Embryonic facial prominence (tissue), 1 donor: ENCODE results near the gene EXOC3.
A peak's percentile ranks its signal among the peaks of the same experiment; 100 is the strongest.
"Not testable (repeated sequence)": the region's sequence is repeated elsewhere in the genome, so short reads cannot be mapped to it uniquely, and the experiment has no call there.

ENCODE experiments used
- DNase-seq: peaks from one replicate; pipeline ENCODE4 v3.0.0-alpha.2; 2016; ENCODE audit errors: extremely low spot score

Gene EXOC3

DNA sequence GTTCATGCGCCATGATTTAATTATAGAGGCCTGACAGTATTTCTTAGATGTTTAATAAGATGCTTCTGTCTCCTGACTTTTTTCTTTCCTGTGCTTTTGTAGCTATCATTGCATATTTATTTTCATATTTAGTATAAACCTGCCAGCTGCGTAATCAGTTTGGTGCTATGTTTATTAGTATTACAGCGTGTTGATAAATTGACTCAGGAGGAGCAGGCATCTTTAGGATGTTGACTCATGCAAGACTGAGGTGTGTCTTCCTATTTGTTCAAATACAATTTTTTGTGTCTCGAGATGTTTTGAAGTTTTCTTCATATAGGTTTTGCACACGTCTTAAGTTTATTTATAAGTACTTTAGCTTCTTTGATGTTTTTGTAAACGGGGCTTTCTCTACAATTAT lies 35.9 kb upstream of the EXOC3 start:
- no peak for DNase-seq

DNA sequence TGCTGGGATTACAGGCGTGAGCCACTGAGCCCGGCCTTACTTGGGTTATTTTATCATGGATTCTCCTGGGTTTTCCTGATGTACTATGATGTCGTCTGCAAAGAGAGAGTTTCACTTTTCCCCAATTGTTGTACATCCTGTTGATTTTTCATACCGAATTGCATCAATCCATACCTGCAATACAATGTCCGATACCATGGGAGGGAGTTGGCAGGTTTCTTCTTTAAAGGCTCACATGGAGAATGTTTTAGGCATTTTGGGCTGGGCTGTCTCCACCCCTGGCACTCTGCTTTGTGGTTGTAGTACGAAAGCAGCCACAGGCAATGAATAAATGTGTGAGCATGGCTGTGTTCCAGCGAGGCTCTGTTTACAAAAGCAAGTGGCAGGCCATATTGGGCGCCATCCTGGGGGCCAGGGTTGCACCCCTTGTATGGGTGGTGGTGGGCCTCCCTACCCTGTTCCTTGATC lies 35.1 kb upstream of the EXOC3 start:
- no peak for DNase-seq

GRCh38 chr5:410911-411517 lies 32.0 kb upstream of the EXOC3 start:
- no peak for DNase-seq

GRCh38 chr5:411728-412127 lies 31.2 kb upstream of the EXOC3 start:
- DNase-seq: no peak

- DNase-seq: not testable (repeated sequence)
Observed at GRCh38 chr5:414991-415927, 27.7 kb upstream of the EXOC3 start.

- no peak for DNase-seq
Observed at GRCh38 chr5:415928-416635, 26.9 kb upstream of the EXOC3 start.

GRCh38 chr5:416636-416960 lies 26.4 kb upstream of the EXOC3 start:
- DNase-seq: no peak

- DNase-seq: peak; percentile 25
Observed at GRCh38 chr5:417301-418161, 25.4 kb upstream of the EXOC3 start.

DNA sequence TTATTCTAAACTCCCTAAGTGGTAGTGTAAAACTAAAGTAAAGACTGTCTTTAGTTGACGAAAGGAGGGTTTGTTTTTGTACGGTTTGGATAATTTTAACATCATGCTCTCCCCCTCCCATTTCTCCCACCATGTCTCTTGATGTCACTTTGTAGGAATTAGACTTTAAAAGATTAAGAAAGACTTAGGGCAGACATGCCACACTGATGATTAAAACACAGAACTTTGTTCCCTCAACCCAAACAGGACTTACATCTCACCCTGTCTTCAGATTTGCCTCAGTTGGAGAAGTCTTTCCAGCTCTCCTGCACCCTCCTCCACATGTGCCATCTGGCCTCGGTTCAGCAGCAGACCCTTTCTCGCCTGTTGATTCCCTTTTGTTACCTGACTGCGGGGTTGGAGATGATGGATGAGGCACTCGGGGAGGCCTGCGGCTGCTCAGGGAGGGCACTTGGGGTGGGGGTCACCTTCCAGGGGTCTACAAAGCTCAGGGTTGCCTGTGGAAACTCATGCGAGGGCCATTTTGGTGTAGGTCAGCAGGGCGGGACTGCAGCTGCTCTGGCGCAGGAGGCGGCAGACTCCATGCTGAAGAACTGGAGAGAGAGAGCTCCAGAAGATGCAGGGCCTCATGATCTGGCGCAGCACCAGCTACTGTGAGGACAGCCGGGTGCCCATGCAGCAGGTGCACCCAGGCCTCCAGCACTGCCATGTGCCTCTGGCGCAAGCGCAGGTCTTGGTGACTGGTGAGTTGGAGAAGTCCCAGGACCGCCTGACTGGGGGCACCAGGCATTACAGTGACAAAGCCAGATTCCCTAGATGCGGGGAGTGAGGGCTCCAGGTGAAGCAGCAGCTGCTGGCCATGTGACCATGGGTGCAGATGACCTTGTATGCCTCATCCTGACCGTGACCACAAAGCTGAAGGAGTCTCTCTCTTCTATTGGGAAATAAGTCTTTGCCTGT lies 24.5 kb upstream of the EXOC3 start:
- no peak for DNase-seq

GRCh38 chr5:419970-420369 lies 23.0 kb upstream of the EXOC3 start:
- DNase-seq: no peak

DNA sequence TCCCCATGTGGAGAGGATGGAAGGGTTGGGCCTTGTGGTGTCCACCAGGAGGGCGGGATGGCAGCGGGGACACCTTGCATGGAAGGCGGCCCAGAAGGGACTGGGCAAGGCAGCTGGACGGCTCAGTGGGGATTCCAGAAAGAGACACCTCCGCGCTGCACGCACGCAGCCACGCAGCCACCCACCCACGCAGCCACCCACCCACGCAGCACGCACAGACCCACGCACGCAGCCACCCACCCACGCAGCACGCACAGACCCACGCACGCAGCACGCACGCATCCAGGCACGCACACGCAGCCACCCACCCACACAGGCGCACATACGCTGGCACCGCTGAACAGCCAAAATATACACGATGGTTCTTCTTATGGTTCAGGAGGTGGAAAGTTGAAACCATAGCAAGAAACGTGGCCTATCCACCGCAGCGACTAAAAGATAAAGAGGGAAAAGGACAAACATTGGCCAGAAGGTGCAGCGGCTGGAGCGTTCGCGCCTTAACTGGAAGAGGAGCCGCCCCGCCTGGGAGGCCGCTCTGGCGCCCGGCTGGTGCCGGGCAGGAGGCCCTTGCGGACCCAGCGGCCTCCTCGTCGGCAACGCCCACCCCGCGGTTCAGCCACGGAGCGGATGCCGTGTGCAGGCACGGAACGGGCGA lies 22.2 kb upstream of the EXOC3 start:
- no peak for DNase-seq

DNA sequence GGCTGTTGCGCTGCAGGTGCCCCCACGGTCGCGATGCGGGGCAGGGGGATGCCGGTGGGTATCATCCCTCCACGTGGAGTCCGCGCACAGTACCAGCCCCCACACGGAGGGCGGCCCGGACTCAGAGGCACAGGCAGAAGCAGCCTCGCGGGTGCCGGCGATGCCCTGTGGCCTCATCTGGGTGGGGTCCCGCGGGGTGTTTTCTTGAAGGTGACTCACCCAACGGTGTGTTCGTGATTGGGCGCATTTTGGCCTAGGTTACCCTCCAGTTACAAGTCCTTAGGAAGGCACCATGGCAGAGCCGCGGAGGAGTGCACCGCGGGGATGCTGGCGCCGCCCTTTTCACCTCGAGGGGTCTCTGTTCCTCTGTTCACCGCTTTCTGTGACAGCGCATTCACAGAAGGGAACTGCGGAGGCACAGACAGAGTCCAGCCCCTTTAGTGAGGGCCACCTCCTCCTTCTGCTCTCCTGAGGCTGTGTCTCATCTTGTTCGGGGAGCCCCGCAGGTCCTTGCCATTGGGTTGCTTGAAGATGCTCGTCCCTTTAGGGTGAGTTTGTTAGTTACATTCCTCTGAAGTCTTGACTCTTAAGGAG lies 21.6 kb upstream of the EXOC3 start:
- DNase-seq: no peak

GRCh38 chr5:421901-422300 lies 21.1 kb upstream of the EXOC3 start:
- DNase-seq: no peak

DNA sequence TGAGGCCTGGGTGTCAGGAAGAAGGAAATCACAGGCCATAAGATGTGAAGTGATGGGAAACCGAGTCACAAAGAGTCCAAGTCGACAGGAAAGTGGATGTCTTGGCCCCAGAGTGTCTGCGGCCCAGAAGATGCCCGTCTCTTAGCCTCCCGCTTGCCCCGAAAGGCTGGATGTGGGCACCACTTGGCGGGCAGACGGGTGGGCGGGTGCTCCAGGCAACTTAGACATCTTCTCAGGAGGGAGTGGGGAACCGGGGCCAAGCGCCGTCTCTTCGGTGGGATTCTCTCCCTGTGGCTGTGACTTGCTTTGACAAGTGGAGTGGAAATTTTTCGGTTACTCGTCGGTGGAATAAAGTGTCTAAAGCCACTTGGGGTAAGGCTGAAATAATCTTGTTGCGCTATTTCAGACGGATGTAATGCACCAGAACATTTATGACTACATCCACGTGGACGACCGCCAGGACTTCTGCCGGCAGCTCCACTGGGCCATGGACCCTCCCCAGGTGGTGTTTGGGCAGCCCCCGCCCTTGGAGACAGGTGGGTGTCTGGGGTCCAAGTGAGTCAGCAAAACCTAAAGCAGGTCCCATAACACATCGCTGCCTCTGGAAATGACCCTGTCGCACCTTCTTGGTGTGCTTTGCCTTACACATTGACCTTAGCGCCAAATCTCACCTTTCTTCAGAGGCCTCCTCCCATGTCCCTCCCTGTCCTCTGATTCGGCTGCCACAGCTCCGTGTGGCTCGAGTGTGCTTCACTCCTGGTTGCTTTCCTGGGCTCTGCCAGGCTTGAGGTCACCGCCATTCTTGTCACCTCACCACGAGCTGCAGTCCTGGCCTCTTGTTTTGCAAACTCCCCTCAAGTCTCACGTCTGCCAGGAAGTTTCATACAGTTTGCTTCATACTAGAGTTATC lies 20.4 kb upstream of the EXOC3 start:
- no peak for DNase-seq

DNA sequence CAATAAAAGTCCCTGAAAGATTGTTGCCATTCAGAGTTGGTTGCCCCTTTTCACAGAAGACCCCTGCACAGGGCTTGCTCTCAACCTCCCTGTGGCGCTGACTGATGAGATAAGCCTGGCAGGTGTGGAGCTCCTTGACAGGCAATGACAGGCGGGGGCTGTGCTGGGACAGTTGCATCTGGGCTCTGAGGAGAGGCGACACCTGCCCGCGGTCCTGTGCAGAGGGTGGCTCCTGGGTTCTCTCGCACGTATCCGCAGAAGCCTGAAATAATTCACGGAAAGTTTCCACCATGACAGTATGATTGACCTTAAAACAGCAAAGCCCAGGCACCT lies 19.8 kb upstream of the EXOC3 start:
- DNase-seq: no peak

DNA sequence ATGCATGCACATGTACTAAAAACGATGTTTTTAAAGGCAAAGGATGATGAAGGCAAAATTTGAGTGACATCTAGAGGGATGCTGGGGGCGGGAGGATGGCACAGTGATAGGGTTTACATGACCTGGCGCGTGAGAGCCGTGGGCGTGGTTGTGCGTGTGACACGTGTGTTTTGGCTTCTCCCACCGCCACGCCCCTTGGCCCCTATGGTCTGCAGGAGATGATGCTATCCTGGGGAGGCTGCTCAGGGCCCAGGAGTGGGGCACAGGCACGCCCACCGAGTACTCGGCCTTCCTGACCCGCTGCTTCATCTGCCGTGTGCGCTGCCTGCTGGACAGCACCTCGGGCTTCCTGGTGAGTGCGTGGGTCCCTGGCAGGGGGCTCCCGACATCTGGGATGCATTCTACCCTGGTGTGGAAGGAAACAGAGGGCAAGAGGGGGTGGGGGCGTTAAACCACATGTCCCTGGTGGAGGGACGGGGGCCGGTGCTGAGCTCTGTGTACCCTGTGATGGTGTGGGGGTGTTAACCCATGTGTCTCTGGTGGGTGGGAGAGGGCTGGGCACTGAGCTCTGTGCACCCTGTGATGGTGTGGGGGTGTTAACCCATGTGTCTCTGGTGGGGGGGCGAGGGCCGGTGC lies 19.2 kb upstream of the EXOC3 start:
- DNase-seq: no peak

DNA sequence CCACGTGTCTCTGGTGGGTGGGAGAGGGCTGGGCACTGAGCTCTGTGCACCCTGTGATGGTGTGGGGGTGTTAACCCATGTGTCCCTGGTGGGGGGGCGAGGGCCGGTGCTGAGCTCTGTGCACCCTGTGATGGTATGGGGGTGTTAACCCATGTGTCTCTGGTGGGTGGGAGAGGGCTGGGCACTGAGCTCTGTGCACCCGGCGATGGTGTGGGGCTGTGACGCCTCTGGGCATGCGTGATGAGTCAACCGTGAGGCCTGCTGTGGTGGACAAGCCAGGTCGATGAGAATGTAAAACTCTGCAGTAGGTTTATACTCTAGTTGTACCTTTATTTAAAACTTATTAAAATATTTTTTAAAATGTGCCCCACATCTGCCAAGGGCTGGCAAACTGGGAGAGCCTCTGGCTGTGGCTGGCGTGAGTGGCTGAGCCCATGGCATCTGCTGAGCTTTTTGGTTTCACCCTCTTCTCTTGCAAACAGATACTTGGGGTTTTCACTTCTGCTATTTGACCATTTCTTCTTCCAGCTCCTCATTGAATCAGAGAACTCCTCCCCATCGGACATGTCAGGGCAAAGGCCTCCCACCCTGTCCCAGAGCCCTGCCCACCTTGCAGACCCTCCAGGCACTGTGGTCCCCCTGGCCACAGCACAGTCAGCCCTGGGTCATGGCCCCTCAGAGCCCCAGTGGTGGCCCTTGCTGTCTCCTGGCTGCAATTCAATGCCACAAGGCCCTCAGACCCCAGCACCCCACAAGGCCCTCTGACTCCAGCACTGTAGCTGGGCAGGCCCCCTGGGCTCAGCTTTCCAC lies 18.5 kb upstream of the EXOC3 start:
- DNase-seq: no peak
